ENCODE data around the gene HMCN2.
"Not testable (repeated sequence)": the region's sequence is repeated elsewhere in the genome, so short reads cannot be mapped to it uniquely, and the experiment has no call there.

The HMCN2 gene

GRCh38 chr9:130331573-130331972 is 66.0 kb downstream of the HMCN2 start:
- DNase-seq, result peak; percentile 48

- no peak for DNase-seq
These were observed 66.9 kb downstream of the HMCN2 start for GRCh38 chr9:130332384-130332926.

GRCh38 chr9:130333041-130333711 is 67.6 kb downstream of the HMCN2 start:
- DNase-seq, result no peak

- DNase-seq, result no peak
These were observed 68.1 kb downstream of the HMCN2 start for GRCh38 chr9:130333712-130334062.

- no peak for DNase-seq
These were observed 69.4 kb downstream of the HMCN2 start for GRCh38 chr9:130334915-130335314.

- no peak for DNase-seq
These were observed 70.6 kb downstream of the HMCN2 start for GRCh38 chr9:130336027-130336610.

- no peak for DNase-seq
These were observed 71.3 kb downstream of the HMCN2 start for GRCh38 chr9:130336885-130337284.

GRCh38 chr9:130337318-130337717 is 71.8 kb downstream of the HMCN2 start:
- DNase-seq, result no peak

- DNase-seq, result no peak
These were observed 72.3 kb downstream of the HMCN2 start for GRCh38 chr9:130337784-130338380.

GRCh38 chr9:130338891-130339290 is 73.3 kb downstream of the HMCN2 start:
- DNase-seq, result not testable (repeated sequence)

GRCh38 chr9:130339306-130339705 is 73.7 kb downstream of the HMCN2 start:
- no peak for DNase-seq

- DNase-seq, result no peak
These were observed 74.5 kb downstream of the HMCN2 start for GRCh38 chr9:130340011-130340410.

GRCh38 chr9:130340557-130340956 is 75.0 kb downstream of the HMCN2 start:
- DNase-seq, result not testable (repeated sequence)

GRCh38 chr9:130341128-130341527 is 75.6 kb downstream of the HMCN2 start:
- no peak for DNase-seq

GRCh38 chr9:130341839-130342713 is 76.5 kb downstream of the HMCN2 start:
- no peak for DNase-seq

- no peak for DNase-seq
These were observed 77.1 kb downstream of the HMCN2 start for GRCh38 chr9:130342714-130343085.

GRCh38 chr9:130343445-130343918 is 77.9 kb downstream of the HMCN2 start:
- DNase-seq, result no peak

GRCh38 chr9:130344366-130344765 is 78.8 kb downstream of the HMCN2 start:
- DNase-seq, result no peak

- no peak for DNase-seq
These were observed 79.7 kb downstream of the HMCN2 start for GRCh38 chr9:130345009-130345896.

- no peak for DNase-seq
These were observed 80.4 kb downstream of the HMCN2 start for GRCh38 chr9:130345897-130346385.

GRCh38 chr9:130346431-130346830 is 80.9 kb downstream of the HMCN2 start:
- DNase-seq, result no peak

- DNase-seq, result no peak
These were observed 81.5 kb downstream of the HMCN2 start for GRCh38 chr9:130347036-130347435.
